COLO668 (cell line): Measurements from ENCODE around the gene ANKRD1.

Experiments used
- DNase-seq: peaks from one replicate; lab custom pipeline; 2025; ENCODE audit not compliant: unreplicated experiment; lab: John Stamatoyannopoulos, UW

The ANKRD1 gene

DNA sequence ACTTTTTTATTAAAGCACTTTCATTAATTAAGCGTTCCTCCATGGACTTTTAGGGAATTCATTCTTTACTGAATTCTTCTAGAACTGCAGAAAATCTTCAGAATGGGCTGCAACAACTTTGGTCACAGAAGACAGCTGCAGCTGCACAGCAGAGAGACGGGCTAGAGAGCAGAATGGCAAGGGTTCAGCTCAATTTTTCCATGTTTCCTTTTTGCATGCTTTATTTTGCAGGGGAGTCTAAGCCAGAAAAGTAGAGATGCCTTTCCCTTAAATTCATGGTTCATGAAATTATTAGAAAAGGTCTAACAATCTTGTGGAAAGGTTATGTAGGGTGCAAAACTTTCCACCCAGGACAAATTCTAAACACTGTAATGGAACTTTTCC, 15.4 kb upstream of the ANKRD1 start:
- DNase-seq = no peak

DNA sequence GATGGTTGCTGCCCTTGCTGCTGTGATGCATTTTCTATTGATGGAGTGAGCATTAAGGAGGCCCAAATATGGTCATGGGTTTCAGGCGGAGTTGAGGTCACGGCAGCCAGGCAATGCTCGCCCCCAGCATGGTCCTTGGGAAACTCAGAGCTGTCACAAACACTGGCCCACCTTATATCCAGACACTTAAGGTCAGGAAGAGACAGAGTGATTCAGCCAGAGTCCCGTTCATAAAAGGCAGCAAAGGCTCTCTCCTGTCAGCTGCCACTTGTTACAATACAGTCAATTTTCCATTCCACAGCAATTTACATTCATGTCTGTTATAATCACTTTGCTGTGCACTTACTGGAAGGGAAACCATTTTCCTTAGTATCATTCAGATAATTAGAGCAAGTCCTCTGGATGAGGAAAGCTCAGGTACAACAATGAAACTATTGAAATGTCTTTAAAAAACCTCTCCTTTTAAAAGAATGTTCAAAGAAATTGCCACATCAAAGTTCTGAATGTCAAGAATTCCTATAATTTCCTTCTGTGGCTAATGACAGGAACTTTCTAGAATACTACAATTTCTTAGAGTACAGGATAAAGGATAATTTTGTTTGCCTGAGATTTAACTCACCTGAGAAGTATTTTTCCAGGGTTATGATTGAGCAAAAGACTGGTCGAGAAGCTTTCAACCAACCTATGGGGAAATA, 14.8 kb upstream of the ANKRD1 start:
- no peak for DNase-seq

DNA sequence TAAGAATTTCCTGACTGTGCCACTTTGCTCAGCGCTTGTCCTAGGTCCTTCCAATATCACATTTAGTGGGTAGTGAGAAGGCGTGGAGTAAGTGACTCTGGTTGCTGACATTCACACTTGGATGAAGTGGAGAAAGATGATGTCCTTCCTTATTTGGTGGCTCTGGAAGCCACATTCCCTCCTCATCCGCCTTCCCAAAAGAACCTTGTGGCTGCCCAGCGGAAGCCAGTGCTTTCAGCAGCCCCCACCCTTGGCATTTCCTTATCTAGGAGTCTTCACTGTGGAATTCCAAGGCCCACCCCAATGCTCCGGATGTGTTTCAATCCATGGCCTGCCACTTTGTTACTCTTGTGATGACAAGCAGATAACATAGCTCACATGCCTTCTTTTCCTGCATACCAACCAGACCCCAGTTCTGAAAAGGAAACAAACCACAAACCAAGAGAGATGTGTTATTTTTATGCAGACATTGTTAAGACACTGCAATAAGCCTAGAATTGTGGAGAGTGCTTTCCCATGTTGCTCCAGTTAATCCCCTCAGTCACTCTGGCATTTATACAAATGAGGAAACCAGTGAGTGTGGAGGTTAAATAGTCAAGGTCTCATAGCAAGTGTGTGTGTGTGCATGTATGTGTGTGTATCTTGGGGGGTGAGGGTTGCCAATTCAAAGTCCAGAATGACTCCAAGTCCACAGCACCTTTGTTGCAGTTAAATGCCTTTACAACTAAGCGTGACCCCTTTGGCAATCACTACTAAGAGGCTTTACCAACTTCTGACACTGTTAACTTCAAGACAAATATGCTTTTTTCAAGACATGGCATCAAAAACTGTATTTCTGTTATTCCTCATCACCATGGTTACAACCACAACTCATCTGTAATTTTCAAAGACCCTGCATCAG, 10.3 kb upstream of the ANKRD1 start:
- no peak for DNase-seq

DNA sequence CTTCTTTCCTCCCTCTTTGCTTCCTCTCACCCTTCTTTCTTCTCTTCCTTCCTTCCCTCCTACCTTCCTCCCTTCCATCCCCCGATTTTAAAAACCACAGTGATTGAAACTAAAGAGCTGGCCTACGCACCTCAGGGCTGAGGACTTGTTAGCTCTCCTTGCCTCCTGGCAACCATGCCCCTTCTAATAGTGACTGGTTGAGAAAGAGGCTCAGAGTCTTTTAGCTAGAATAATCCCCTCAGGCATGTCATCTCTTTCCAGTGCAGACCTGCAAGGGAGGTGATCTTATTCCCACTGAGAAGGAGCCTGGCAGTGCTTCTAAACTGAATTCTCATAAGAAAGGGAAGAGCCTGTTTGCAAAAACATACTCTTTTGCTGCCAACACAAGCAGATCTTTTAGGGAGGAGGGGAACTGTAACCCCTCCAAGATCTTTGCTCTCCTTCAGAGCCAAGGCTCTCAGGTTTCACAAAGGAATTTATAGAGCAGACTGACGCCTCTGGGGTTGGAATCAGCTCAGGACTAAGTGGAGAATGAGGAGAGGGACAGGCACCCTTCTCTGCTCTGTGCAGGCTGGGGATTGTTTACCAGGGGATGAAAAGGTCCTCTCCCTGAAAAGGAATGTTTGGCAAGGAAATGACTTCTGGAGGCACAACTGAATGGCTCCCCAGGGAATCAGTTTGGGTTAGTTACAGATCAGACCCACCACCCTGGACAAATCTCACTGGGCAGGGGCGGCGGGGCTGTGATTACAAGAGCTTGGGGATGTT, 9.4 kb upstream of the ANKRD1 start:
- no peak for DNase-seq

DNA sequence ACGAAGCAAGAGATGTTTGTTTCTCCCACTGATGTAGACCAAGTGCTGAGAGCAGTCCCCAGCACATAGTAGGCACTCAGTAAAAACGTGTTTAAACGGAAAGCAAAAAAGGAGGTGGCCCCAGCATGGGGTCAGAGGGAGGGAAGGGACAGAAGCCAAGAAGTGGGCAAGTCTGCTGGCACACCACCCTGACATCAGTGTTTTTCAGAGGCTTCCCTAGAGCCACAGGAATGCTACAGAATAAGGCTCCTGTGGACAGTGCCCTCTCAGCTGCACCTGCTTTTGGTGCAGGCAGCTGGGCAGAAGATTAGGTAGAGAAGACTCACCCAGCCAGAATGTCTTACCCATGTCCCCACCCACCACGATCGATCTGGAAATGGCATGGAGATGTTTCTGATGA, 8.3 kb upstream of the ANKRD1 start:
- no peak for DNase-seq

DNA sequence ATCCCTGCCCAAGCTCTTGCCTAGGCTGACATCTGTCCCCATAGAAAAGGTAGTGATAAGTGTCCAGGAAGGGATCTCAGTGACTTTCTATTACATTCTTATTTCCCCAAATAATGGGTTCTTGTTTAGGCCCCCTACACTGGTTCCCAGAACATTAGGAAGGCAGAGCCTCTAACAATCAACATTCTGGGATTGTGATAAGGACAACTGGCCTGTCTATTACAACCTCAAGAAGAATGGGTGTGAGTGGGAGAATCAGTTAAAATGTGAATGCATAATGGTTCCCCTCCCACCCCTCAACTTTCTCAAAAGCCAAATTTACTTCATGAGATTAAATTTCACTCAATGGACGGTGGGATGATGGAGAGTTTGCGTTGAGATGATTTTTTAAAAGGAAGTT, 6.4 kb upstream of the ANKRD1 start:
- DNase-seq = no peak

DNA sequence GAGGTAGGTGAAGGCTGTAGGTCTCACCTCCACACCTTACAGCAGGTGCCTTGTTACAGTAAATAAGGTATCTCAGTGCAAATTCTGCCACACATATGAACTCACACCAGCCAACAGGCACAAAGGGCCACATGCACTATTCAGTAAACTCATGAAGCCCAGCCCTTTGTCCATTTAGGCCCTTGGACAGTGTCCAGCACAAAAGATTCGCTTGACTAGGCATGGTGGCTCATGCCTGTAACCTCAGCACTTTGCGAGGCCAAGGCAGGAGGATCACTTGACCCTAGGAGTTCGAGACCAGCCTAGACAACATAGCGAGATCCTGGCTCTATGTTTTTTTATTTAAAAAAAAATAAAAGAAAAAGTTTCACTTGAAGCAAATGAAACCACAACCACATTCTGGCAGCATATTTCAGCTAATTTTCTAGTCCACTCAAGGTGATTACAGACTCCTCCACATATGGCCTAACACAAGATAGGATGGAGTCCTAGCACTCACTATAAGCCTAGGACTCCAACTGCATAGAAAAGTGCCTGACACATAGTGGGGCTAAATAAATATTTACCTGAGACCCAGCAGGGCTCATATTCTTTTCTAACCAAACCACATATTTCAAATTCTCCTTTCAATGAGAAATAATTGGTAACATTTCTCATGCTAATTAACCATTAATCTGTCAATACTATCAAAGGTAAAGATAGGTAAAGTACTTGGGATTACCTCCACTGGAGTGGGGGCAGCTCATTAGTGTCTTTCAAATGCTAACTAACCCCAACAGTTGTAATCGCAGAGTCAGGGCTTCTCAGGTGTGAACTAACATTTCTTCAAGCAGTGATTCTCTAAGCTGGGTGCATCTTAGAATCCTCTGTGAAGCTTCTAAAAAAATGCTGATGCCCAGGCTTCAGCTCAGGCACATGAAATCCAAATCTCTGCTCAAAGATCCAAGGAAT, 4.5 kb upstream of the ANKRD1 start:
- DNase-seq = no peak

DNA sequence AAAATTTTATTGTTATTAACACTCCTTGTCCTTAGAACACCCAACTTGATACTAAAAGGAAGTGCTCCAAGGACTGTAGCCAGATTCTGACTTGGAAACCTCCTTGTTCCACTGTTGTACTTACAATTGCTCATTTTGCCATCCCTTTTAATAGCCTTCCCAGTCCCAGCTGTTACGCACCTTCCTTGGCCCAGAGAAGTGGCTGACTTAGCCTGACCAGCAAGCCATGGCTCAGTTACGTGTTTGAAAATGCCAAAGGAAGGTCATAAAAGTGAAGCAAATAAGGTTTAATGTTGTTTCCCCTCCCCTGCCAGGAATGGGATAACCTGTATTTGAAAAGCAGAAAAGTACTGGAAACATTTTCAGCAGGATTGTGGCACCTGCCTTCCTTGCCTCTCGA, 3.7 kb upstream of the ANKRD1 start:
- no peak for DNase-seq

DNA sequence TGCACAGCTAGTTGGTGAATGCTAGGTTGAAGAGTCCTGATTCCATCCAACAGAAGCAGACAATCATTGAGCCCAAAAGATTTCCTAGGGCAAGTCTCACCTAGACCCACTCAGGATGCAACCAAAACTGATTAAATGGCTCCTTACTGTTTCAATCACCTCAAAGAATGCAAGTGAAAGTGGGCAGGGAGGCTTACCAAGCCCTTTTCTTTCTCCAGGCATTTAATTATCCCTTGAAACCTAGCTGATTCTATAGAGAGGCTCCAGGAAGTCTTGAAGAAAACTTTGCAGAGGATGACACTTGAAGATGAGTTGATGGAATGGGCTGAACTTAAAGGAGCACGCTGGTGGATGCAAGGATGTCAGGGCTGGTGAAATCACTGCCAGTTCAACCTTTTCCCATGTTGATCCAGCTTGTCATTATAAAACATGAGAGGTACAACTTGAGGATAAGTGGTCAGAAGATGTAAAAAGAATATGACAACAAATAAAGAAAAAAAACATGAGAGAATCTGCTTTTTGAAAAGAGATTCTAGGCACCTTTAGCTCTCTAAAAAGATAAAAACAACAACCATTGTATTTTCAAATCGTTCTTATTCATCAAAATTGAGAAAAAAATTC, 2.3 kb upstream of the ANKRD1 start:
- no peak for DNase-seq

DNA sequence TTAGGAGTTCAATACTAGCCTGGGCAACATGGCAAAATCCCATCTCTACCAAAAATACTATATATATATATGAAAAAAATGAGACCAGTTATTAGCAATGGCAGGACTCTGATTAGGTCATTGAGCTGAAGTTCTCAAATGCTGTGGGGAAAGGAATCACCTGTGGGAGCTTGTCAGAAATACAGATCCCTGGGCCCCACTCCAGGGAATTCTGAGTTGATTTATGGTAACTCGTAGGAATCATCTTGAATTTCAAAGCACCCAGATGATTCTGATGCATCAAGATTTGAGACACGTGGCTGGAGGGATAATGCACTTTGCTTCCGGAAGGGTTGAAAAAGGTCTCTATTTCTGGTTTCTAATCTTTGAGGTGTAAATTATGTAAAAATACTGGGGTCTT, 1.0 kb upstream of the ANKRD1 start:
- no peak for DNase-seq

DNA sequence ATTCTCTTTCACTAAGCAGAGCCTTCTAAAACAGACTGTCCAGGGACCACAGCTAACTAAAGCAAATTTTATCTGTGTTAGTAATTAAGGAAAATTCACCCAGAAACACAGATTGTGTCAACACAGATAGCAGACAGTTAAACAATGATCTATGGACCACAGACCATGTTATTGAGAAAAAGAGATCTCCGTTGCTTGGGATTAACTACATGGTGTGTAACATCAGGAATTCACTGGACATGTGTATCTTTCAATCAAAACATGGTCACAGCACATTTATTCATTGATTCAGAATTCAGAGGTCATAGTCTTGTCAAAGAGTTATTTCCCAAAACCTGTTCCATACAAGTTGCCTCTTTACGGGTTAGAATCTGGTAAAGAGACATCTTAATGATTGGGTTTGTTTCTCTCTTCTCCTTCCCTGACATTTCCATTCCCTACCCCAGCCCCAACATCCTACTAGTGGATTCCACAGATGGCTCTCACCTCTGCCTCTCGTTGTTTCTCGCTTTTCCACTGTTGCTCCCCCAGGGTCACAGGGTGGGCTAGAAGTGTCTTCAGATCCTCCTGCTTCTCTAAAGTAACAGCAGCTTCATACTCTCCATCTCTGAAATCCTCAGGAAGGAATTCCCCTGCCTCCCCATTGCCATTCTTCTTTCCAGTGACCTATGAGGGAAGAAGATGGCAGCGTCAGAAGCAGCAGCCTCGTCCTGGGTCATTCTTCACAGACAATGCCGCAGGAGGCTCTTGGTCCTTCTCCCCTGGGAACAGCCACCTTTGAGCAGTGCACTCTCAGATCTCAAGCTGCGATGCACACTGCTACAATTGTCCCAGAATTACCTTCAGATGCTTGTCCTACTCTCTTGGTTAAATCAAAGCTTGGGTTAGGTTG, 958 bp downstream of the ANKRD1 start:
- DNase-seq = no peak

DNA sequence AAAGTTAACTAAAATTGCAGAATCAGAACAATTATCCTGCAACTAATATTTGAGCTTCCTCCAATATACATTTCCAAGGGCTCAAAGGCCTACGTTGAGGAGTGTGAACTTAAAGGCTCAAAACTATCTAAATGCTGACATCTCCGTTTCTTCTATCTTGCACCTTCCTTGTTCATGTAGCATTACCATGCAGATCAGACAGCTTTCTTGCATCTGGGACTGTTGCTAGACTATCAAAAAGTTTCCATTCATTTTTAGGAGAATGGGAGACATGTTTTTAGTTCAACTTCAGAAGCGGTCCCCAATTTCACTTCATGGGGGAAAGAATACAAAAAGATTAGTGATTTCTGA, 2.9 kb downstream of the ANKRD1 start:
- no peak for DNase-seq

DNA sequence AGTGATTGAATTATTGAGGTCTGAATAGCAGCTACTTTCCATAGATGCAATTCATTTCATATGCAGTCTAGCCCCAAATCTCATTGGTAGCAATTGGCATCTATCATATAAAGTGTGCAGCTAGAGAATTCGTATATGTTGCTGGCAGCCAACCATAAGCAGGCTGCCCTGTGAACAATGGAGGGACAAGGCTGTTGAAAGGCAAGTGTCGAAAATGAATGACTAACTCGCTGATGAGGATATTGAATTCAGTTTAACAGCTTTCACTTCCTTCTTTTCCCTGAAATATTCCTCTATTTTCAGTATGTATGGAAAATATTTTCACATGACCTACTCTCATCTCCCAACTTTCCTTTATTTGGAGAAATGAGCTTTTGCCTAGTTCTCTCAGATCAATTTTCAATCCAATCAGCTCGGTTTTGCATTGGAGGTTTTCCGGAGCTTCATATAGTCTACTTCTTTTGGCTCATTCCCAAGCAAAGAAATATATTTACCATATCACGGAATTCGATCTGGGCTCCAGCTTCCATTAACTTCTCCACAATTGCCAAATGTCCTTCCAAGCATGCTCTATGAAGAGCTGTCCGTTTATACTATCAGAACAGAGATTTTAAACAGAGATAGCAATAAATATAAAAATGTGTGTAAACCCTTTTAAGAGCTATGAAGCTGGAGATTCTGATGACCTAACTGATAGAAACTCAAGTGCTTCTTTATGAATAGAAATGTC, 3.5 kb downstream of the ANKRD1 start:
- DNase-seq = no peak

DNA sequence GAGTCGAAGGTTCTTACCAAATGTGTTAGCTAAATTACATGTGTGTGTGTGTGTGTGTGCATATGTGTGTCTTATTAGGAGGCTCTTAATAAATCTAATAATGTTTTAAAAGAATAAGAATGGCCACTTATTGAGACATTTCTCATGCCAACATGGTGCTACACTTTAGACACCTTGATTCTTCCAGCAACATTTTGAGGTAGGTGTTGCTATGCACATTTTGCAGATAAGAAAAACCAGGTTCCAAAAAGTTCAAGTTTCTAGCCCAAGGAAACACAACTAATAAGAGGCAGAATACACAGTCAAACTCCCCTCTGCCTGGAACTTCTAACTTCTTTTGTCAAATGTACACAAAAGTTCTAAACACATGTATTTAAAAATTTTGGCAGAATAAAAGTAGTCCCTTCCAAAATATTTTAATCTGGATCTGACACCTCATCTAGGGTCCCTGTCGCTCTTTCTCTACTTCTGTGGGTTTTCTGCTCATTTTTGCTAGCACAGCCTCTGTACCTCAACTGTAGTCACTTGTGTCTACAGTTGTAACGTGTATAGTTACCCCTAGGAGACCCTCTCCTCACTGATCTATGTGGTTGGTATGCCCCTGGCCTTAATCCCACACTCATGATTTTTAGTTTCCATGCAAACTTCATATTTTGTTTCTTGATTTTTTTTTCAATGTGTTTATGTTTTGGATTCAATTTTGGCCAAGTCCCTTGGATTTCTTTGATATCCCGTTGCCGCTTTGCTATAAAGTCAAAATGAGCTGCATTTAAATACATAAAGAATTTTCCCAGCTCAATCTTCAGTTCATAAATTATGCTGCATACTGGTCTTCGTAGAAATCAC, 4.3 kb downstream of the ANKRD1 start:
- no peak for DNase-seq

DNA sequence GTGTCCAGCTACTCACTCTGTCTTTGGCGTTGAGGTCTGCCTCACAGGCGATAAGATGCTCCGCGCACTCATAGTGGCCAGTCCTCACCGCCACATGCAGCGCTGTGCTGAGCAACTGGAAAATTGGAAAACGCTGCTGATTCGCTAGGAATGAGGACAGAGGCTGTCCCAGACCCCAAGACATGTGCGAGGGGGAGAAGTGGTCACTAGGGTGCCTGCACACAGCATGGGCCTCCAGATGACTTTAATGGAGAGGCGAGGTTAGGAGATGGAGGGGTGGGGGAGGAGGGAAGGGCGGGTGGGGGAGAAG, 5.2 kb downstream of the ANKRD1 start:
- DNase-seq = no peak

DNA sequence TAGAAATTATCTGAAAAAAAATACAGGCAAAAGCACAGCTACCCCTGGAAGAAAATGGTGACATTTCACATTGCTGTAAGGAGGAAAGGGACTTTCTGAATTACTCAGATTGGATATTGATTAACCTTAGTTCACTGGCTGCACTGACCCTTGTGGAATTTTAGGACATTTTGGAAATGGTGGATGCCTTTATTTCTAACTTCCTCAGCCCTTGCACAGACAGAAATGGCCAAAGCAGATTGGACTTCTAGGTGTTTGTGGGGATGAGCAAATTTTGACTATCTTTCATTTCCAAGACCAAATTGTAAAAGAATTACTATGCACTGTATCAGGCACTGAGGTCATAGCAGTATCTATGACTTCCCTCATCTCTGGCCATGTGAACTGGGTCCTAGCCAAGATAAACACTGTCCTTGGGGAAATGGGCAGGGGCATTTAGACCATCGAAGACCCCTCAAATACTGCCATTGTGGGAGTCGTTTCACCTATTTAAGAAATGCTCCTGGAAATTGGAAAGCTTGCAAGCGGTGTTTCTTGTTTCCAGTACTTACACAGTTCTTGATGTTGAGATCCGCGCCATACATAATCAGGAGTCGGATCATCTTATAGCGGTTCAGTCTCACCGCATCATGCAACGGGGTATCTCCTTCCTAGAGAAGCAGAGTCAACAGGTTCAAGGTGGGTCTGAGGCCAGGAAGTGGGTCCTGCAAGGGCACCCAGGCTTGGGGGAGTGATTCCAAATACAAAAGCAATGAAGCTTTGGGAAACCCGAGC, 5.7 kb downstream of the ANKRD1 start:
- no peak for DNase-seq

DNA sequence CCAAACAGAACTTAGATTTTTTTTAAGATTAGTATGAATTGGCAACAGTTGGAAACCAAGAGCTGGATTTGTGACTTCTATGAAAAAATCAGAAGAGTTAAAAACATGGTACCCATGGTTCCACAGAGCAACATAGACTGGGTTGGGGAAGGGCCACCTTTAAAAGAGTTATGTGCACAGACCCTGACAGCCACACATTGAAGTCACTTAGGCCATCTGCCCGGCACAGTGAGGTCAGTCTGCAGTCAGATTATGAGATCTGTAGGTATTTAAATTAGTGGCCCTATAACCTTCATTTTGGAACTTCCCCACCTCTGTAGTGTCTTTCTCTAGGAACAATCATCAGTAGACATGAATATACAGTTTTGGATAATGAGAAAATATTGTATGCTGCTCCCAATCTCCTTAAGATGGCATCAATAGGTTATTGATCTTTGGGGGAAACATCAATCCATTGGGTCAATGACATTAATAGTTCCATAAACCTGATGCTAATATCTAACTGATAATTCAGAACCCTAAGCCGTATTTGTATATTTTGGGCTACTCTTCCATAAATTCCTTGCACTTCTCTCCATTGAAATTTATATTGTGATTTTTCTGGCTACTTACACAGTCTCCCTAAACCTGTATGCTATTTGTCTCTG, 7.0 kb downstream of the ANKRD1 start:
- no peak for DNase-seq
